GM18505 (cell line): ENCODE results near the gene PRPS1.
"Not testable (repeated sequence)": the region's sequence is repeated elsewhere in the genome, so short reads cannot be mapped to it uniquely, and the experiment has no call there.

Source experiments
- ATAC-seq: cut with Tn5 transposase; IDR thresholded peaks from one replicate; pipeline ENCODE4 v1.9.1; 2021; ENCODE audit not compliant: unreplicated experiment
- POLR2A ChIP-seq: IDR thresholded peaks from 4 replicates; pipeline ENCODE4 v1.6.1; 2011; ENCODE audit warnings: borderline replicate concordance; ENCODE audit not compliant: insufficient read depth, insufficient read length; ENCODE audit errors: extremely low read depth

The PRPS1 gene

DNA sequence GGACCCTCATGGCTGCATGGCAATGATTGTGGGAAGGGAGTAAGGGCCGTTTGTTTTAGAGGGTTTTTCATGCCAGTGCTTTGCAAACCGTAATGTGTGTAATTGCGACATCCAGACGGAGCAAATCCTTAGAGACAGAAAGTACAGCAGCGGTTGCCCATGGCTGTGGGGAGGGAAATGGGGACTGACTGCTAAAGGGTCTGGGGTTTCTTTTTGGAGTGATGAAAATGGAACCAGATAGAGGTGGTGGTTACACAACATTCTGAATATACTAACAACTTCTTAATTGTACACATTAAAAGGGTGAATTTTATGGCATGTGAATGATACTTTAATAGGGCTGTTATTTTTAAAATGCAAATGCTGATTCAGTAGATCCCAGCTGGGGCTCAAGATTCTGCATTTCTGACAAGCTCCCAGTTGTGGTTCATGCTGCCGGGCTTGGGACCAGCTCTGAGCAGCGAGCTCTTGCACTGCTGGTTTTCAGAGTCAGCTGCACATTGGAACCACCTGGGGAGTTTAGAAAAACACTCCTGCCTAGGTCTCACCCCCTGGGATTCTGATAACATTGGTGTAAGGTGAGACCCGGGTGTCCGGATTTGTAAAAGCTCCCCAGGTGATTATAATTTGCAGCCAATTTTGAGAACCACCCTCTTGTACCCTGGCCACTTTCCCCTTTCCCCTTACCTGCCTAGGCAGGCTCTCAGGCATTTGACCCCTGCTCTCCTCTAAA lies 47.7 kb downstream of the PRPS1 start:
- no peak for TF ChIP-seq POLR2A
- no peak for ATAC-seq

DNA sequence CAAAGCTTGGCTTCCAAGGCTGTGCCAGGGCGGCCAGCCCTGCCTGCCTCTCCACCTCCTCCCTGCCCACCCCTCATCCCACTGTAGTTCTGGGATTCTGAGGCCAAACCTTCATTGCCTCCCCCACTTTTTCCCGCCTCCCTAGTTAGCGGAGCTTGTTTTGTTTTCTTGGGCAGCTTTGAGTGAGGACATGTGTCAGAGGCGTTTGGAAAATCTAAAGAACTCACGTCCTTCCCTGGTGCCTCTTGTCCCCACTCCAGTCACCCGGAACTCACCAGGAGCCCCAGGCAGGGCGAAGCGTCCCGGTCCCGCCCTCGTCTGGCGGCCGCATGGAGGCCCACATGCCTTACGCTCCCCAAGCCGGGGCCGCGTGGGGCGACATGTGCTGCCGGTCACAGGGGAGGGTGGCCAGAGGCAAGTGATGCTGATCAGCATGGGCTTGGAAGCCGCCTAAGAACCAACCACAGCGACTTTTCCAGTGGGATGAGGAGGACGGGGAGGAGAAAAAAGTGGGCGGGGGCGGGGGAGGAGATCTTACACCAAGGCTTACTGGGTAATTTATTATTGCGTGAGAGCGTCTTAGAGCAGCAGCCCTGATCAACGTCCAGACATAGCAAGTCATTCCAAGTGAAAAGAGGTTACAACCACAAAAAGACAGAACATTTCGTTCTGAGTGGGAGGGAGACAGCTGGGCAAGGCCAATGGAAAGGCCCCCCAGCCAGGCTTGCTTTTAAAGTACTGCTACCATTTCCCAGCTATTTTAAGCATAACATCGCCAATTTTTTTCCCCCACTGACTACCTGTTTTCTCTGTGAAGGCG lies 48.5 kb downstream of the PRPS1 start:
- peak; percentile 49 for TF ChIP-seq POLR2A
- no peak for ATAC-seq

DNA sequence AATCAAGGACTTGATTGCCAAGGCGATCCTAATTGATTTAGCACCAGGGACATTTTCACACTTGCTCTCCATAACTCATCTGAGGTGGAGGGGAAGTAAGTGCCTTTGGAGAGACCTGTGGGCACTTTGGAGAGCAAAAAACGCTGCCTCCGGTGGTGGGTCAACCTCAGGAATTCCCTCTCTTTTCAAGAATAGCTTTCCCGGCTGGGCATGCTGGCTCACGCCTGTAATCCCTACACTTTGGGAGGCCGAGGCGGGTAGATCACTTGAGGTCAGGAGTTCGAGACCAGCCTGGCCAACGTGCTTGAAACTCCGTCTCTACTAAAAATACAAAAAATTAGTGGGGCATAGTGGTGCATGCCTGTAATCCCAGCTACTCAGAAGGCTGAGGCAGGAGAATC lies 49.2 kb downstream of the PRPS1 start:
- ATAC-seq: no peak
- TF ChIP-seq POLR2A: no peak

DNA sequence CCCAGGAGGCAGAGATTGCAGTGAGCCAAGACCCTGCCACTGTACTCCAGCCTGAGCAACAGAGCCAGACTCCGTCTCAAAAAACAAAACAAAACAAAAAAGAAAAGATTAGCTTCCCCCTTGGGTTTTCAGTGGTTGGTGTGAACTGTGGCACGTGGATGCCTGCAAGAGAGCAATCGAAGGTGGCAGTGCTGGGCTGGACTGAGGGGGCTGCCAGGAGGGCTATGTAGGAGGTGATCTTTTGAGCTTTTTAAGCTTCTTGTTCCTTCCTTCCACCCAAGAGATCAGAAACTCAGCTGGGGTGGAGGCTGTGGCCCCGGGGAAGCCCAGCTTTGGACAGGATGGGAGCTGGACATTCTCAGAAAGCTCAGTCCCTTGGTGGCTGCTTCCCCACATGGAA lies 49.6 kb downstream of the PRPS1 start:
- ATAC-seq: no peak
- no peak for TF ChIP-seq POLR2A

DNA sequence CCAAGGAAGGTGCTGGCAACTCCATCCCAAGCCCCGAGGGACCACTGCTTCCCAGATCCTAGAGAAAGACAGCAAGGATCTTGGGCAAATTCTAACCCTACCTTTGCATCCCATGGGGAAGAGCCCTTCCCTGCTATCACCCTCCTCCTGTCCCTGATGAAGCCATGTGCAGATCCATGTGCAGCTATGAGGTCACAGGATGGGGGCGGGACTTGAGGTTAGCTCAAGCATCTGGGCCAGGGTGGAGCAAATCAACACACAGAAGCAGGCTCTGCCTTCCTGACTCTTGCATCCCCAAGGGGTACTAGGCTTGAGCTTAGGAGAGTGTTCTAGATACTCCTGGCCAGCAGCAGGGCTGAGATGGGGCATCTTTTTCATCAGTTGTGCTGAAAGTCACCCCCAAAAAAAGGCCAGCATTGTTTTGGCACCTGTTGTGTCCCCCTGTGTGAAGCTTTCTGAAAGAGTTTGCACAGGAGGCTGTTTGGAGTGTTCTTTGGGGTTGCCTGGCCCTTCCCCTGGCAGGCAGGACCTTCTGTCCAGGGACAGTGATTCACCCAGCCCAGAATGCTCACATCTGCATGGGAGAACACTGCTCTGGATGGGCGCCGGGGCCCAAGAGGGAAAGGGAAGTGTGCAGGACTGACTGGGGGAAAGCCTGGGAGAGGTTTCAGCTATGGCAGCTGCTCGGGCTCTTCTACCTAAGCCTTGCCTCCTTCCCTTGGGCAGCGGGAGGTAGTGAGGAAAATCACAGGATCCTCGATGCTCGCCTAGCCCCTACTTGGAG lies 50.8 kb downstream of the PRPS1 start:
- no peak for ATAC-seq
- TF ChIP-seq POLR2A: no peak

DNA sequence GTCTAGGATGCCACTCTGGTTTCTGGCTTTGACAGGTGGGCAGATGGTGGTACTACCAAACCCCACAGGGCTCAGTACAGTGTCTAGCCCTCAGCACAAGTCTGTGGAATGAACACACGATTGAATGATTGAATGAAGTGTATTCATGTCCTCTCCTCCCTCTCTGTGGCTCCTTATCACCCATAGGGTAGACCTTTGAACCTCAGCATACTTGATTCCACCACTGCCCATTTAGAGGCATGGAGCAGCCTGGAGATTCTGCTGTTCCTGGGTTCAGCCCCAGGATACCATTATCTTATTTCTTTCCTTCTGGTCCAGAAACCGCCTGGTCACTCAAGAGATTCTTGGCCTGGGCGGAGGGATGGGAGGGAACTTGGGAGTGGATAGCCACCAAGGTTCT lies 53.9 kb downstream of the PRPS1 start:
- no peak for TF ChIP-seq POLR2A
- ATAC-seq: no peak

DNA sequence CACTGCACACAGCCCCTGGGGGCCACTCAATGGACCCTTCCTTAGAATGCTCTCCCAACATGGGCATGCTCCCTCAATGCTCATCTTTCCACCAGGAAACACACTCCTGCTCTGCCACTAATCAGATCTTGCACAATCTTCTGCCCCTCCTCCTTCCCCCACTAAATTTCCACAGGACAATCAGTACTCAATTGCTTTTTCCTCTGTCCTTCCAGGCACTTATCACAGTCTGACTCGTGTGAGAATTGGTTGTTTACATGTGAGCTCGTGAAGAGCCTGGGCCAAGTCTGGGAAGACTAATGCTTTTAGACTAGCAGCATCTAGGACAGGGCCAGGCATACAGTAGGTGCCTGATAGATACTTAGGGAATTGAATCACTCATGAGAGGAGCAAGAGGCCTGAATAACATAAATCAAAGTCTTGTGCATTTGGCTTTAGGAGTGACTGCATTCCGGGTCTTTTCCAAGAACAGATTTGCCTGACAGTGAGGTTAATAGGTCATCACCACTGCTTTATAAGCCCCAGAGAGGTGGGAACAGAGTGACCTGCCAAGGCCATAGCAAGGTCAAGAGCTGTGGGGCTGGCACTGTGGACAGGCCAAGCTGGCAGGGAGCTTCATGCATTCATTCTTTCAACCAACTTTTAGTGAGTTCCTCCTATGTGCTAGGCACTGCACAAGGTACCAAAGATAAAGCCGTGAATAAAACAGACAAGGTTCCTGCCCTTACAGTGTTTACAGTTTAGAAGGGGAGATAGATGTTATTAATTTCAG lies 55.0 kb downstream of the PRPS1 start:
- TF ChIP-seq POLR2A: no peak

DNA sequence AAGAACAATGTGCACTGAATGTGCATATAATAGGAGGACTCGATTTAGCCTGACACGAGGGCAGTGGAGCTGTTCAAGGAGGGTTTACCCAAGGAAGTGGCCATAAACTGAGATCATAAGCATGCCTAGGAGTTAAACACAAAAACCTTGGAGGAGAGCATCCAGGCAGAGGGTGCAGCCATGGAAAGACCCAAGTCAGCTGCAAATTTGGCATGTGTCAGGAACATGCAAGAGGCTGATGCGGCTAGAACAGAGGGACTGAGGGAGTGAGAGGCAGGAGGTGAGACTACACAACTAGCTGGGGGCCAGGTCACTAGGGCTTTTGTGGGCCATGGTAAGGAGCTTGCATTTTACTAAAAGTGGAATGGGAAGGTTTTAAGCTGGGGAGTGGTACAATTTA lies 55.6 kb downstream of the PRPS1 start:
- ATAC-seq: no peak
- TF ChIP-seq POLR2A: no peak

More for the DNA sequence above, 55.0 kb downstream of the PRPS1 start:
- no peak for ATAC-seq

DNA sequence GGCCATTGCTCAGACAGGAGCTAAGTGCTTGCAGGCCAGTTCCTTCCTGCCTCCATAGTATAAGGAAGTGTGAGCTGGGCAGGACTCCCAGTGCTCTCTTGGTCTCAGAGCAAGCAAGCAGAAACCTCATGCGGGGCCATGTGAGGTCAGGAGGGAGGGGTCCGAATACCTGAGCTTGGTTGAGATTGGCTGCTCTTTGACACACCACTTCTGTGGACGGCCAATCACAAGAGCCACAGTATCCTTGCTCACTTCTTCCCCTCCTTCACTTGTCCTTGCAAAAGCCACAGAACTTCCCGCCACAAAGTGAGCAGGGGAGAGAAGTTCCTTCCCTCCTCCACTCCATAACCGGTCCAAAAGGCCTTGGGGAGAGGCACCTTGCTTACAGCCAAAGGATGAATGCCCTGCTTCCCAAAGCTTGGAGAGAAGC lies 56.7 kb downstream of the PRPS1 start:
- no peak for TF ChIP-seq POLR2A
- ATAC-seq: peak; percentile 55

DNA sequence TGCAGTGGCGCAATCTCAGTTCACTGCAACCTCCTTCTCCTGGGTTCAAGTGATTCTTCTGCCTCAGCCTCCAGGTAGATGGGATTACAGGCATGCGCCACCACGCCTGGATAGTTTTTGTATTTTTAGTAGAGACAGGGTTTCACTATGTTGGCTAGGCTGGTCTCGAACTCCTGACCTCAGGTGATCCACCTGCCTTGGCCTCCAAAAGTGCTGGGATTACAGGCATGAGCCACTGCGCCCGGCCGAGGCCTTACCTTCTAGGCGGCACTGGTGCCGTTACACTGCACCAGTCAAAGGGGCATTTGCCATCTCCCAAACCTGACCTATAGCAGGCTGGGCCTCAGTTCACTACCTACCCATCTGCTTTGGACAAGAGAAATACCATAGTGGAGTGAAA lies 57.3 kb downstream of the PRPS1 start:
- ATAC-seq: not testable (repeated sequence)

DNA sequence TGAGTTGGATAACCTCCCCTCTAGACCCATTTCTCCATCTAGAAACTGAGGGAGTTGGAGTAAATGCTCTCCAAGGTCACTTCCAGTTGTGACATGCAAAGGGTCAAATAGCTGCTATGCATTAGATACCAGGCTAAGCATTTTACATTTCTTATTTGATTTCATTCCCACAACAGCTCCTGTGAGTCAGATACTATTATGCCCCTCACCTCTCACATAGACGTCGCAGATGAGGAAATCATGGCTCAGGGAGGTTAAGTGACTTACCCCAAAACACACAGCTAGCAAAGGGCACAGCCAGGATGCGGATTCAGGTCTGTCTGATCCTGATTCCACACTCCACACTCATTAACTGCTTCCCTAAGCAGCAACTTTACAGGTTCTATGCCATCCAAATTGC lies 57.7 kb downstream of the PRPS1 start:
- ATAC-seq: no peak
- no peak for TF ChIP-seq POLR2A

DNA sequence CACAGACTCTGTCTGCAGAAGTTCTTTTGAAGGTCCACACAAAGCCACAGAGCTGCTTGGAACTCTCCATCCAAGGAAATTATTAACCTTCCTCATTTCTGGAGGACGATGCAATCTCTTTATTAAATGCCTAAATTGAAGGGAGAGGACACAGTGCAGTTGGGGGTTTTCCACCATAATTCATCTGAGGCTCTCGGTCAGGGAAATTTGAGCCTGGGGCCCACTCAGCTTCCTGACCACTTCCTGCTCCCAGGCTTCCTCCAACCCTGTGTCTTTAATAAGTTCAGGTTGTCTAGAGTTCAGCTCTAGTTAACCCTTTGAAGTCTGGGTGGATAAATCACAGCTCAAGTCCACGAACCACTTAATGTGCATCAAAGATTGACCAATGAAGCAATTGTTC lies 58.5 kb downstream of the PRPS1 start:
- ATAC-seq: no peak
- no peak for TF ChIP-seq POLR2A

DNA sequence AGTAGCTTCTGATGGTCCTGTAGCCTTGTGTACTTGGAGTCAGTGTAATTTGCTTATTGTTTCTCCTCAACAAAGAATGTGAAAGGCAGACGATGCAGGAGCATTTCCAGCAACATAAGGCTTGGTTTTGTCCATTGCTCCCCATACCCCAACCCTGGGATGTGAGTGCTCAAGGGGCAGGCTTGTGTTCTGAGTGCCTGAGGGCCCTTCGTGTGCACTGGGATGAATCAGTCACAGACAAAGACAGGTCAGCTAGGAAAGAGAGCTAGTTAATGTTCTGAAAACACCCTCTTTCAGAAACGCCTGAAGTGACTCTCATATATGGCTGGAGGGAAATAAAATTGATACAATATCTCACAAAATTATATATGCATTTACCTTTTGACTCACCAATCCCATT lies 59.1 kb downstream of the PRPS1 start:
- TF ChIP-seq POLR2A: no peak
- ATAC-seq: no peak
